GM21786 (cell line): ENCODE measurements around the gene DCUN1D1.

Experiments
- ATAC-seq: cut with Tn5 transposase; IDR thresholded peaks from one replicate; pipeline ENCODE4 v1.9.1; 2021; ENCODE audit not compliant: unreplicated experiment

Gene DCUN1D1

DNA sequence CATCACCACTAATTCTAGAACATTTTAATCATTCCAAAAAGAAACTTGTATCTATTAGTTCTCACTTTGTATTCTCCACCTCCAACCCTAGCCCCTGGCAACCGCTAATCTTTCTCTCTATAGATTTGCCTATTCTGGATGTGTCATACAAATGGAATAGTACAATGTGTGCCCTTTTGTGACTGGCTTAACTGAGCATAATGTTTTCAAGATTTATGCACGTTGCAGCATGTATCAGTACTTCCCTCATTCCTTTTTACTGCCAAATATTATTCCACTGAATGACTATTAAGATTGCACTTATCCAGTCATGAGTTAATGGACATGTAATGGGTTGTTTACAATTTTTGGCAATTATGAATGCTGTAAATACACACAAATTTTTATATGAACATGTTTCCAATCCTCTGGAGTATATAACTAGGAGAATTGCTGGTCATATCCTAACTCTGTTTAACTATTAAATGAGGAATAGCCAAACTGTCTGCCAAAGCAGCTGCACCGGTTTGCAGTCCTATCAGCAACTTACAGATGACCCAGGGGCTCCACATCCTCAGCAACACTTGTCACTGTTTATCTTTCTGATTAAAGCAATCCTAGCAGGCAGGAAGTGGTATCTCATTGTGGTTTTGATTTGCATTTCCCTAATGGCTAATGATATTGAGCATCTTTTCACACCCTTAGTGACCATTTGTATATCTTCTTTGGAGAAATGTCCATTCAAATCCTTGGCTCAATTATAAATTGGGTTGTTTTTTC lies 42.9 kb downstream of the DCUN1D1 start:
- peak; percentile 97 for ATAC-seq

DNA sequence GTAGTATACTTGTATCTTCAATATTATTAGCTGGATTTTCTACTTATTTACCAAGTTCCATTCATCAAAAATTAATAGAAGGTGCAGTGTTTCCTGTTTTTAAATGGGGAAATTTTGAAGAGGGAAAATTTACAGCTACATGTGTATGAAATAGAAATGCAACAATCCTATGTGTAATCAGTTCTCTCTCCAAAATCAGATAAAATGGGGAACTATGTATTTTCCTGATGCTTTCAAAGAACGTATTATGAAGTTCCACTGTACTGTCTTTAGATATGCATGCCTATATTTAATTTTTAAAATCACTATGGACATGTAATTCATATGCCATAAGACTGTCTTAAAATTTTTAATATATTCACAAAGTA lies 43.4 kb downstream of the DCUN1D1 start:
- no peak for ATAC-seq

GRCh38 chr3:182936239-182936917 lies 44.0 kb downstream of the DCUN1D1 start:
- ATAC-seq, result no peak

DNA sequence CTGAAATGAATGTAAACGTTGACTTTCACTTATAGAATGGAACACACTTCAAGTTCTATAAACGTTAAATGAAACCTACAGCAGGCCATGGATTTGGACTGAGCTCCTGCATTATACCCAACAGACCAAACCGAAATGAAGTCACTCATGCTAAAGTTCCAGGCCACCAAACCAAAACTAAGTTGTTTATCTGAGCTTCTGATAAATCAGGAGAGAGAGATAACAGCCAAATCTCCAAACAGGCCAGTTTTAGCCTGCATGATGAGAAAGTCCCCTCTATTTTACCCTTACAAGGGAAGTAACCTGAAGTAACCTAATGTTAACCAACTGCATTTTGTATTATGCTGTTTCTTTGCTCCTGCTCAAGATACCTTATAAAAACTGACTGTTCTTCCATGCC lies 44.5 kb downstream of the DCUN1D1 start:
- no peak for ATAC-seq

DNA sequence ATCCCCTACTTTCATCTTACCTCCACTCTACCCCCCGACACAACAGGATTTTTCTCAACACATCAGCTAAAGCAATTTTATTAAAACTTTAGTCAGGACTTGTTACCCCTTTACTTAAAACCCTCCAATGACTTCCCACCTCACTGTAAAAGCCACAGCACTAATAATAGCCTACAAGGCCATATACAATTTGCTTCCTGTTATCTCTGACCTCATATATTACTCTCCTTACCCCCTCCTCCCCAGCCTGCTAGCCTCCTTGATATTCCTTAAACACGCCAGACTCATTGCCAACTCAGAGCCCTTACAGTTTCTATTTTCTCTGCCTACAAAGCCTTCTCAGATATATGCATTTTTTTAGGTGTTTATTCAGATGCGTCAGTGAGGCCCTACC lies 54.4 kb downstream of the DCUN1D1 start:
- ATAC-seq, result peak; percentile 16

DNA sequence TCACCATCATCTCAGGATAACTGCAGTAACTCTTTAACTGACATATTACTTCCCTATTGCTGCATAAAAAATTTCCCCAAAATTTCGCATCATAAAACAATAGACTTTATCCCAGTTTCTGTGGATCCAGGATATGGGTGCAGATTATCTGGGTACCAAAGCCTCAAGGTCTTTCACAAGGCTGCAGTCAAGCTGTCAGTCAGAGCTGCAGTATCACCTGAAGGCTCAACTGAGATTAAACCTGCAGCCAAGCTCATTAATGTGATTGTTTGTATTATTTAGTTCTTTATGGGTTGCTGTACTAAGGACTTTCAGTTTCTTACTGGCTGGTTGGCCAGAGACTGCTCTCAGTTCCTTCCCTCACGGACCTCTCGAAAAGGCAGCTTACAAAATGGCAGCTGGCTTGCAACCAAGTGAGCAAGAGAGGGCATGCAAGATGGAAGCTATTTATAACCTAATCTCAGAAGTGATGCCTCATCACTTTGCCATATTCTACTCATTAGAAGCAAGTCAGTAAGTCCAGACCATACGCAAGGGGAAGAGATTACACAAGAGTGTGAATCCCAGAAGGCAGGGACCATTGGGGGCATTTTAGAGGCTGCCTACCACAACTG lies 54.9 kb downstream of the DCUN1D1 start:
- ATAC-seq, result peak; percentile 96

GRCh38 chr3:182921665-182922355 lies 58.5 kb downstream of the DCUN1D1 start:
- no peak for ATAC-seq

DNA sequence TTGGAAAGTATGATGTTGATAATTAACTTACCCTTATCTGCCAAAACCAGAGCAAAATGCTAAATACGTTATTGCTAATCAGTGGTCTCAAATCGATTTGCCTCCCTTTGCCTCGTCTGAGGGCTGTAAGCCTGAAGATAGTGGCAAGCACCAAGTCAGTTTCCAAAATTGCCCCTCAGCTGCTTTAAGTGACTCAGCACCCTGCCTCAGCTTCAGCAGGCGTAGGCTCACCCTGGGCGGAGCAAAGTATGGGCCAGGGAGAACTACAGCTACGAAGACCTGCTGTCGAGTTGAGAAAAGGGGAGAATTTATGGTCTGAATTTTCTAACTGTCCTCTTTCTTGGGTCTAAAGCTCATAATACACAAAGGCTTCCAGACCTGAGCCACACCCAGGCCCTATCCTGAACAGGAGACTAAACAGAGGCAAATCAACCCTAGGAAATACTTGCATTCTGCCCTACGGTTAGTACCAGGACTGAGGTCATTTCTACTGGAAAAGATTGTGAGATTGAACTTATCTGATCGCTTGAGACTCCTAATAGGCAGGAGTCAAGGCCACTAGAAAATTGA lies 59.7 kb downstream of the DCUN1D1 start:
- ATAC-seq, result no peak

GRCh38 chr3:182919866-182920357 lies 60.4 kb downstream of the DCUN1D1 start:
- no peak for ATAC-seq

DNA sequence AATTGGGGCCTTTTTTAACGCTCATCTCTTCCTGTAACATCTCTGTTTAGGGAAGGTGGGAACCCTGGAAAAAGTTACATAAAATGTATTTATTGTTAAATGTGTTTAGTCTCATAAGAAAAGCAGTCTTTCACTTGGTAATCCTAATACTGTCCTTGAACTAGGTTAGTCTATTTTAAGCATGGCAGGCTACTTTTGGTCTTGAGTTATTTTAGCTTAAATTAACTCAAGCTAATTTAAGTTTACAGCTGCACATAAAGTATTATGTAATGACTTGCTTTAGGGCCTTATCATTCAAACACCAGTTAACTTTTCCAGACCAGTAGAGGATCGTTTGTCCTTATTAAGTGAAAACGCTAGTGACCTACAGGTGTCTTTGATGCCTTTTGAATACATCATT lies 63.2 kb downstream of the DCUN1D1 start:
- no peak for ATAC-seq

DNA sequence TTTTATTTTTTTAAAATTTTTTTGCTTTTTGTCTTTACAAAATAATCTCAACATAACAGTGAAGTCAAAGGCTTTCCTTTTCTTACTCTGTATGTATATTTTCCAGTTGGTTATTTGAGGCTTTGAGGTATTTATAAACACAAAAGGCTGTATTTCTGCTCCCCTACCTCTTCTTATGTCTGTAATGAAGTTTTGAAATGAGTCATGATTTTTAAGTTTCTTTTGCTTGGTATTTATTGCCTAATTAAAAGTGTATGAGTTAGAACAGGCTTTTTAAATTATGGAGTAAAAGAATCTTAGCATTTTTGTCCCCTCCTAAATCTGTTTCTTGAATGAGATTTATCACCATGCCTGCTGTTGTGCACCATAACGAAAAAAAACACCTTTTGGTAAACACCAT lies 66.0 kb downstream of the DCUN1D1 start:
- ATAC-seq, result peak; percentile 48

- peak; percentile 90 for ATAC-seq
Measured at GRCh38 chr3:182913889-182914288, 66.4 kb downstream of the DCUN1D1 start.

DNA sequence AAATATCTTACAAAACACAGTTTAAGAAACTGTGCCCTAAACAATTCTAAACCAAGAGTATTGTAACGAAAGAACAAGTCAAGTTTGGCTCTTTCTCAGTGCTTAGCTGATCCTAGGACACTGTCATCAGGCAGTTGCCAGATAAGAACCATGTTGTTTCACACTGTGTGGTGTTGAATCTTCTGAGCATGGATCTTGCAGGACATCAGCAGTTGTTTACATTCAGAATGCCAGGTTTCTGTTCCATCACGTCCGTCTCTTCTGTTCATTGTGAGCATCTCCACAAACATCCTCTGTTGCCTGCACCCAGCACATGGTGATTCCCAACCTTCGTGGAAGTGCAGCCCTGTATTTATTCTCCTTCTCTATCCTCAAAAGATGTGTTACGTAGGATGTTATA lies 67.9 kb downstream of the DCUN1D1 start:
- no peak for ATAC-seq

DNA sequence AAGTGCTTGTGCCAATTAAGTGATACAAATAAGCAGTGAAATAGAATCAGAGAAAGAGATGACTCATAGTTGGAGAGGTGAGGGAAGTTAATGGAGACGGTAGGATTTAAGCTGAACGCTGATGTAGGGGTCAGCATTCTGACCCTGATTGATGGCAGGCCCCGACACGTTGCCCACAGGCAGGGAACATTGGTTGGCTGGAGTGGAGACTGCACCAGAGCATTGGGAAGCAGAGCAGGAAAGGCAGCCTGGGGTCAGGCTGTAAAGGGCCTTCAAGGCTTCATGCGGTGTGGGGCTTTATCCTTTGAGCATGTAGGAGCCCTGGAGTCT lies 68.6 kb downstream of the DCUN1D1 start:
- no peak for ATAC-seq

GRCh38 chr3:182910936-182911781 lies 69.2 kb downstream of the DCUN1D1 start:
- ATAC-seq, result no peak

DNA sequence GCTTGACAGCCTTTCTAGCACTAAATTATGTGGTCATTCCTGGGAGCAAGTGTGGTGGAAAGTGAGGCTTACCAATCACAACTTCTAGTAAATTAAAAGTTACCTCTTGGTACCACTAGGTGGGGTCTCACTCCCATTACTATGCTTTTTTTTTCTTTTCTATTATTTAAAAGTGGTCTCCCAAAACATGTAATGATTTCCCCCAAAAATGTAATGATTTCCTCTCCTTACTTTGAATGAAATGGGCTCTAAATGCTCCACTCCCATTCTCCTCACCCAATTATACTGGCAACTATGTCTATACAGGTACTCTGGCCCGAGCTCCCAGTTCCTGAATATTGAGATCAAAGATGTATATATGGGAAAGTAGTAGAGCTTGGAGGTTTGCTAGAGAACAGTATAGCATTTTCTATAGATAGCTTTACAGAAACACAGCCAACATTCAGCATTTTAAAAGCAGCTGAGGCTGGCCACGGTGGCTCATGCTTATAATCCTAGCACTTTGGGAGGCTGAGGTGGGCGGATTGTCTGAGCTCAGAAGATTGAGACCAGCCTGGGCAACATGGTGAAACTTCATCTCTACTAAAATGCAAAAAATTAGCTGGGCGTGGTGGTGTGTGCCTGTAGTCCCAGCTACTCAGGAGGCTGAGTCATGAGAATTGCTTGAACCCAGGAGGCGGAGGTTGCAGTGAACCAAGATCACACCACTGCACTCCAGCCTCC lies 70.9 kb downstream of the DCUN1D1 start:
- ATAC-seq, result no peak

DNA sequence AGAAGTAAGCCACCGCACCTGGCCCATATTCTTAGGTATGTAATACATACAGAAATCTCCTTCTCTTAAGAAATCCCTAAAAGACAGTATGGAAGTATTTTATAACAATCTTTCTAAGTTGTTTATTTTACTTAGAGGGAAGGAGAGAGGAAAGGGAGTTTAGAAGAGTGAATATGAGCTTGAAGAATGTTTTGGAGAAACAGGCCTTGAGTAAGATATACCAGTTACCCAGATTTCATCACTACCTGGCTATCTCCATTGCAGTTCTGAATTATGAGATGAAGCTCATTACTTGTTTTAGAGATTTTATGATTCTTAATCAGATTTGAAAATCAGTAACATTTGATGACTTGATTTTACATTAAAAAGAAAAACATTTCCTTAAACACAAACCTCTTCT lies 71.9 kb downstream of the DCUN1D1 start:
- no peak for ATAC-seq

- ATAC-seq, result peak; percentile 64
Measured at GRCh38 chr3:182906036-182906435, 74.3 kb downstream of the DCUN1D1 start.

DNA sequence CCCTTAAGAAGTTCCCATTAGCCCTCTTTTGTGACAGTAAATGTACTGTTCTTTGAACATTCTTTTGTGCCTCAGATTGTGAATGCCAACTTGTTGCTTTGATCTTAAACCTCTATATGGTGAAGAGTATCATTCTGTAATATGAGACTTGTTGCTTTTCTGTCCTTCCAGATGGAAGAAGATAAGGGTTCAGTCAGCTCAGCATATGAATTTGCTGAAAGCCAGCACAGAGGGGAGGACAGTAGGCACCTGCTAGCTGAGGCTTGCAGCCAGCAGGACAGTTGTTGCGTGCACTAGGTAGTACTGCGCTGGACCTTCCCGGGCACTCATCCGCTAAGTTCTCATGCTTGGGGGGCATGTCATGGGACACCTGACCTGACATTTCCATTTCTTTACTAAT lies 74.7 kb downstream of the DCUN1D1 start:
- peak; percentile 13 for ATAC-seq

- no peak for ATAC-seq
Measured at GRCh38 chr3:182904164-182904563, 76.2 kb downstream of the DCUN1D1 start.
